ENCODE data around the gene CNFN. TPM values are rescaled to one million over a fixed set of nuclear protein-coding genes. Genes with fewer than 3 reads are reported as not detected.

The CNFN gene
- total and polyA plus RNA-seq, 2 experiments from 2014 or later, result 6.7 to 54.5 TPM

GRCh38 chr19:42424345-42424707 lies 34.2 kb upstream of the CNFN start (continued):
- TF ChIP-seq REST (IDR thresholded peaks at IDR 0.05; ENCODE audit: unreplicated experiment) (no peak), ZNF331 (CRISPR knock-in tag; IDR thresholded peaks at IDR 0.05; ENCODE audit: low read depth) (no peak), JUNB (IDR thresholded peaks at IDR 0.05; ENCODE audit: unreplicated experiment) (no peak), ETS1 (IDR thresholded peaks at IDR 0.05) (no peak), EZH2phosphoT487 (IDR thresholded peaks at IDR 0.05; ENCODE audit: unreplicated experiment) (no peak), STAT1 (IDR thresholded peaks at IDR 0.05; ENCODE audit: unreplicated experiment) (no peak)

- Histone ChIP-seq H3K4me1 (ENCODE audit: insufficient read depth) (peaks cover 5% of the 10 kb centered on the region; the same call in 1 of the 2 replicates), H3K27me3 (ENCODE audit: insufficient read depth) (peaks cover 53% of the 10 kb centered on the region), H3F3A (replicated peaks; ENCODE audit: low read depth) (peaks cover 25% of the 10 kb centered on the region), H3K27ac (ENCODE audit: low read depth) (no peak overlapping the region), H3K4me2 (peak overlapping the region; percentile 95), H3K4me3 (peak overlapping the region; percentile 86), H3K36me3 (ENCODE audit: insufficient read depth) (no peaks in the 10 kb centered on the region), H3K79me2 (replicated peaks; ENCODE audit: insufficient read depth) (no peaks in the 10 kb centered on the region), H3K9me2 (ENCODE audit: insufficient read depth) (peaks cover 4% of the 10 kb centered on the region; the same call in 1 of the 2 replicates), H4K20me1 (replicated peaks; ENCODE audit: insufficient read depth) (peaks cover 18% of the 10 kb centered on the region; the same call in 1 of the 2 replicates), H2AFZ (peak overlapping the region; percentile 63)
- Mint-ChIP-seq H3K27me3 (ENCODE audit: insufficient read depth, low read depth, poor library complexity) (peaks cover 66% of the 10 kb centered on the region), H3K4me3 (peak overlapping the region; percentile 94), H3K4me1 (peaks cover 30% of the 10 kb centered on the region), H3K27ac (no peak overlapping the region), H3K9me3 (peaks cover 7% of the 10 kb centered on the region; the same call in 2 of the 3 replicates), H3K36me3 (ENCODE audit: low read depth) (peaks cover 5% of the 10 kb centered on the region; the same call in 1 of the 3 replicates)
- peak; percentile 99 for DNase-seq (ENCODE audit: low spot score)
- peak; percentile 91 for ATAC-seq
- TF ChIP-seq JUNB (IDR thresholded peaks at IDR 0.05; ENCODE audit: unreplicated experiment), result no peak
- TF ChIP-seq ZNF114 (CRISPR knock-in tag; IDR thresholded peaks at IDR 0.05), result no peak
- TF ChIP-seq CTCF (conservative IDR thresholded peaks at IDR 0.05; ENCODE audit: low read depth in 2 of 2), result no peak
- TF ChIP-seq POLR2AphosphoS5 (IDR thresholded peaks at IDR 0.05; ENCODE audit: low read depth), result peak; percentile 69
- no peak for TF ChIP-seq EZH2 (IDR thresholded peaks at IDR 0.05; ENCODE audit: low read depth, unreplicated experiment)
- no peak for TF ChIP-seq ZNF462 (CRISPR knock-in tag; IDR thresholded peaks at IDR 0.05)
Observed at GRCh38 chr19:42423462-42424344, 33.6 kb upstream of the CNFN start.
